ENCODE measurements around the gene EXD3. TPM values are rescaled to one million over a fixed set of nuclear protein-coding genes. Genes with fewer than 3 reads are reported as not detected.

The EXD3 gene
- total RNA-seq, 1 experiment from 2014 or later, result 15.3 TPM

GRCh38 chr9:137366445-137366810 lies 56.5 kb downstream of the EXD3 start:
- Histone ChIP-seq H3K79me2 (ENCODE audit: insufficient read depth, low read length) (no peaks in the 10 kb centered on the region), H3K27me3 (ENCODE audit: insufficient read depth, low read length) (no peaks in the 10 kb centered on the region), H4K5ac (ENCODE audit: insufficient read length, low read depth, low read length) (no peak overlapping the region), H2AK5ac (ENCODE audit: insufficient read length, low read length) (no peak overlapping the region), H2BK12ac (ENCODE audit: insufficient read length, low read depth, low read length) (no peak overlapping the region), H2BK120ac (ENCODE audit: low read depth, low read length, poor library complexity, severe bottlenecking) (no peak overlapping the region), H3K4ac (ENCODE audit: low read depth, low read length) (no peak overlapping the region), H3K56ac (ENCODE audit: insufficient read length, low read depth, low read length) (no peak overlapping the region), H3K4me2 (ENCODE audit: insufficient read depth, insufficient read length, low read length) (no peak overlapping the region), H3K18ac (ENCODE audit: insufficient read length, low read depth, low read length) (no peak overlapping the region), H3T11ph (ENCODE audit: low read length) (no peak overlapping the region), H3K9ac (ENCODE audit: extremely low read depth, insufficient read length, low read length) (no peak overlapping the region), H3K4me1 (ENCODE audit: insufficient read depth, low read length) (no peaks in the 10 kb centered on the region), H4K8ac (replicated peaks; ENCODE audit: insufficient read length, low read depth, low read length) (no peak overlapping the region), H3K23ac (ENCODE audit: insufficient read length, low read depth, low read length) (no peak overlapping the region), H2AFZ (ENCODE audit: low read length) (no peak overlapping the region), H3K27ac (ENCODE audit: insufficient read length, low read depth, low read length) (no peak overlapping the region), H2BK5ac (ENCODE audit: insufficient read length, low read length) (no peak overlapping the region), H4K91ac (ENCODE audit: insufficient read length, low read depth, low read length) (no peak overlapping the region), H3K14ac (ENCODE audit: insufficient read depth, low read length) (no peak overlapping the region), H3K79me1 (ENCODE audit: insufficient read depth, low read depth, low read length, poor library complexity, severe bottlenecking) (no peaks in the 10 kb centered on the region), H4K20me1 (ENCODE audit: control insufficient read depth, insufficient read depth, insufficient read length) (no peaks in the 10 kb centered on the region), H3K9me3 (ENCODE audit: control insufficient read depth, low read depth, low read length) (no peaks in the 10 kb centered on the region), H2BK15ac (ENCODE audit: low read depth, low read length) (no peak overlapping the region), H2BK20ac (ENCODE audit: low read depth, low read length, poor library complexity, severe bottlenecking) (no peak overlapping the region), H3K23me2 (ENCODE audit: insufficient read length, low read depth, low read length, poor library complexity, severe bottlenecking) (no peaks in the 10 kb centered on the region)
- WGBS (ENCODE audit: extremely low coverage, insufficient read length, low lambda C conversion rate), result no CpG with 5 or more reads among the region's 17 CpGs
- DNase-seq, result no peak
- TF ChIP-seq, protein P1, sequence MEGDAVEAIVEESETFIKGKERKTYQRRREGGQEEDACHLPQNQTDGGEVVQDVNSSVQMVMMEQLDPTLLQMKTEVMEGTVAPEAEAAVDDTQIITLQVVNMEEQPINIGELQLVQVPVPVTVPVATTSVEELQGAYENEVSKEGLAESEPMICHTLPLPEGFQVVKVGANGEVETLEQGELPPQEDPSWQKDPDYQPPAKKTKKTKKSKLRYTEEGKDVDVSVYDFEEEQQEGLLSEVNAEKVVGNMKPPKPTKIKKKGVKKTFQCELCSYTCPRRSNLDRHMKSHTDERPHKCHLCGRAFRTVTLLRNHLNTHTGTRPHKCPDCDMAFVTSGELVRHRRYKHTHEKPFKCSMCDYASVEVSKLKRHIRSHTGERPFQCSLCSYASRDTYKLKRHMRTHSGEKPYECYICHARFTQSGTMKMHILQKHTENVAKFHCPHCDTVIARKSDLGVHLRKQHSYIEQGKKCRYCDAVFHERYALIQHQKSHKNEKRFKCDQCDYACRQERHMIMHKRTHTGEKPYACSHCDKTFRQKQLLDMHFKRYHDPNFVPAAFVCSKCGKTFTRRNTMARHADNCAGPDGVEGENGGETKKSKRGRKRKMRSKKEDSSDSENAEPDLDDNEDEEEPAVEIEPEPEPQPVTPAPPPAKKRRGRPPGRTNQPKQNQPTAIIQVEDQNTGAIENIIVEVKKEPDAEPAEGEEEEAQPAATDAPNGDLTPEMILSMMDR (conservative IDR thresholded peaks at IDR 0.05), result no peak
- peaks cover 0 to 5% (median 0%) of the 10 kb centered on the region in 3 experiments; a peak in 2 of 7 replicates for H3K36me3 Mint-ChIP-seq (ENCODE audit: insufficient read depth in 1 of 3, low read depth in 3 of 3)
- H3K27me3 Mint-ChIP-seq (ENCODE audit: low read depth), result peaks cover 12% of the 10 kb centered on the region
- no peak overlapping the region for H3K27ac Mint-ChIP-seq
- no peaks in the 10 kb centered on the region for H3K4me1 Mint-ChIP-seq
- peaks cover 4 to 28% of the 10 kb centered on the region in 2 experiments; a peak in 4 of 5 replicates for H3K9me3 Mint-ChIP-seq
- no peak overlapping the region for H3K4me3 Mint-ChIP-seq
